ENCODE data around the gene RPRD1B. TPM values are rescaled to one million over a fixed set of nuclear protein-coding genes. Genes with fewer than 3 reads are reported as not detected.

RPRD1B gene
- polyA plus RNA-seq, 4 donors = 9.2 to 34.7 (median 13.6) TPM

GRCh38 chr20:38036366-38036765 is 2.8 kb downstream of the RPRD1B start:
- H3K4me3 ChIP-seq (ENCODE audit: low read depth in 1 of 3, low read length in 3 of 3) = no peak overlapping the region
- H3K36me3 ChIP-seq (ENCODE audit: control insufficient read depth in 3 of 3, insufficient read depth in 2 of 3, low read depth in 1 of 3, low read length in 3 of 3) = peaks cover 2 to 10% (median 4%) of the 10 kb centered on the region in 3 donors
- DNase-seq = no peak
- H3K27me3 ChIP-seq (ENCODE audit: control insufficient read depth in 3 of 3, insufficient read depth in 3 of 3, low read length in 3 of 3) = no peaks in the 10 kb centered on the region
- 82 to 85% (median 84%) methylated on average over 5 of the region's 5 CpGs for WGBS, 3 donors
- H3K9me3 ChIP-seq (ENCODE audit: control insufficient read depth in 2 of 2, insufficient read depth in 1 of 2, low read depth in 1 of 2, low read length in 1 of 2) = no peaks in the 10 kb centered on the region
- FAIRE-seq = no peak
- H3K27ac ChIP-seq (ENCODE audit: low read depth in 1 of 3, low read length in 2 of 3) = no peak overlapping the region
- peaks cover 10 to 14% (median 12%) of the 10 kb centered on the region in 3 donors for H3K4me1 ChIP-seq (ENCODE audit: control insufficient read depth in 3 of 3, insufficient read depth in 2 of 3, low read depth in 1 of 3, low read length in 2 of 3)

- Histone ChIP-seq H3K9me3 (ENCODE audit: control insufficient read depth in 2 of 2, insufficient read depth in 1 of 2, low read depth in 1 of 2, low read length in 1 of 2) (no peaks in the 10 kb centered on the region), H3K27ac (ENCODE audit: low read depth in 1 of 3, low read length in 2 of 3) (no peak overlapping the region), H3K4me3 (ENCODE audit: low read depth in 1 of 3, low read length in 3 of 3) (no peak overlapping the region), H3K4me1 (ENCODE audit: control insufficient read depth in 3 of 3, insufficient read depth in 2 of 3, low read depth in 1 of 3, low read length in 2 of 3) (peaks cover 2 to 5% (median 2%) of the 10 kb centered on the region in 3 donors), H3K36me3 (ENCODE audit: control insufficient read depth in 3 of 3, insufficient read depth in 2 of 3, low read depth in 1 of 3, low read length in 3 of 3) (peaks cover 7 to 20% (median 10%) of the 10 kb centered on the region in 3 donors), H3K27me3 (ENCODE audit: control insufficient read depth in 3 of 3, insufficient read depth in 3 of 3, low read length in 3 of 3) (no peaks in the 10 kb centered on the region)
- 49 to 93% (median 92%) methylated on average over 1 of the region's 1 CpG for whole genome bisulfite sequencing, 3 donors
- FAIRE-seq (no peak), DNase-seq (no peak)
Observed at GRCh38 chr20:38040276-38040675, 6.7 kb downstream of the RPRD1B start.

GRCh38 chr20:38043512-38044300 is 10.2 kb downstream of the RPRD1B start:
- no peaks in the 10 kb centered on the region for H3K27me3 ChIP-seq (ENCODE audit: control insufficient read depth in 3 of 3, insufficient read depth in 3 of 3, low read length in 3 of 3)
- FAIRE-seq (no peak), DNase-seq (no peak)
- peaks cover 0 to 2% (median 0%) of the 10 kb centered on the region in 3 donors for H3K4me1 ChIP-seq (ENCODE audit: control insufficient read depth in 3 of 3, insufficient read depth in 2 of 3, low read depth in 1 of 3, low read length in 2 of 3)
- peaks cover 10 to 18% (median 11%) of the 10 kb centered on the region in 3 donors for H3K36me3 ChIP-seq (ENCODE audit: control insufficient read depth in 3 of 3, insufficient read depth in 2 of 3, low read depth in 1 of 3, low read length in 3 of 3)
- WGBS, 3 donors = 92 to 94% (median 93%) methylated on average over 10 of the region's 10 CpGs
- no peaks in the 10 kb centered on the region for H3K9me3 ChIP-seq (ENCODE audit: control insufficient read depth in 2 of 2, insufficient read depth in 1 of 2, low read depth in 1 of 2, low read length in 1 of 2)
- H3K27ac ChIP-seq (ENCODE audit: low read depth in 1 of 3, low read length in 2 of 3) = no peak overlapping the region
- H3K4me3 ChIP-seq (ENCODE audit: low read depth in 1 of 3, low read length in 3 of 3) = no peak overlapping the region

GRCh38 chr20:38044685-38045084 is 11.1 kb downstream of the RPRD1B start:
- 61 to 94% (median 90%) methylated on average over 3 of the region's 3 CpGs for WGBS, 3 donors
- Histone ChIP-seq H3K36me3 (ENCODE audit: control insufficient read depth in 3 of 3, insufficient read depth in 2 of 3, low read depth in 1 of 3, low read length in 3 of 3) (peaks cover 11 to 18% (median 13%) of the 10 kb centered on the region in 3 donors), H3K4me1 (ENCODE audit: control insufficient read depth in 3 of 3, insufficient read depth in 2 of 3, low read depth in 1 of 3, low read length in 2 of 3) (peaks cover 0 to 2% (median 0%) of the 10 kb centered on the region in 3 donors), H3K27ac (ENCODE audit: low read depth in 1 of 3, low read length in 2 of 3) (no peak overlapping the region), H3K27me3 (ENCODE audit: control insufficient read depth in 3 of 3, insufficient read depth in 3 of 3, low read length in 3 of 3) (no peaks in the 10 kb centered on the region), H3K4me3 (ENCODE audit: low read depth in 1 of 3, low read length in 3 of 3) (no peak overlapping the region), H3K9me3 (ENCODE audit: control insufficient read depth in 2 of 2, insufficient read depth in 1 of 2, low read depth in 1 of 2, low read length in 1 of 2) (no peaks in the 10 kb centered on the region)
- FAIRE-seq = no peak
- no peak for DNase-seq

GRCh38 chr20:38046572-38046971 is 13.0 kb downstream of the RPRD1B start:
- FAIRE-seq = no peak
- Histone ChIP-seq H3K4me3 (ENCODE audit: low read depth in 1 of 3, low read length in 3 of 3) (no peak overlapping the region), H3K27me3 (ENCODE audit: control insufficient read depth in 3 of 3, insufficient read depth in 3 of 3, low read length in 3 of 3) (no peaks in the 10 kb centered on the region), H3K4me1 (ENCODE audit: control insufficient read depth in 3 of 3, insufficient read depth in 2 of 3, low read depth in 1 of 3, low read length in 2 of 3) (peaks cover 0 to 2% (median 0%) of the 10 kb centered on the region in 3 donors), H3K9me3 (ENCODE audit: control insufficient read depth in 2 of 2, insufficient read depth in 1 of 2, low read depth in 1 of 2, low read length in 1 of 2) (no peaks in the 10 kb centered on the region), H3K27ac (ENCODE audit: low read depth in 1 of 3, low read length in 2 of 3) (no peak overlapping the region), H3K36me3 (ENCODE audit: control insufficient read depth in 3 of 3, insufficient read depth in 2 of 3, low read depth in 1 of 3, low read length in 3 of 3) (peaks cover 10 to 20% (median 18%) of the 10 kb centered on the region in 3 donors)
- WGBS, 3 donors = 68 to 77% (median 70%) methylated on average over 4 of the region's 4 CpGs
- no peak for DNase-seq

GRCh38 chr20:38049800-38050199 is 16.3 kb downstream of the RPRD1B start:
- Histone ChIP-seq H3K36me3 (ENCODE audit: control insufficient read depth in 3 of 3, insufficient read depth in 2 of 3, low read depth in 1 of 3, low read length in 3 of 3) (peaks cover 5 to 19% (median 15%) of the 10 kb centered on the region in 3 donors), H3K27me3 (ENCODE audit: control insufficient read depth in 3 of 3, insufficient read depth in 3 of 3, low read length in 3 of 3) (no peaks in the 10 kb centered on the region), H3K9me3 (ENCODE audit: control insufficient read depth in 2 of 2, insufficient read depth in 1 of 2, low read depth in 1 of 2, low read length in 1 of 2) (no peaks in the 10 kb centered on the region), H3K4me3 (ENCODE audit: low read depth in 1 of 3, low read length in 3 of 3) (no peak overlapping the region), H3K4me1 (ENCODE audit: control insufficient read depth in 3 of 3, insufficient read depth in 2 of 3, low read depth in 1 of 3, low read length in 2 of 3) (peaks cover 0 to 5% (median 0%) of the 10 kb centered on the region in 3 donors), H3K27ac (ENCODE audit: low read depth in 1 of 3, low read length in 2 of 3) (no peak overlapping the region)
- no peak for FAIRE-seq
- DNase-seq = no peak
- 71 to 82% (median 74%) methylated on average over 3 of the region's 3 CpGs for whole genome bisulfite sequencing, 3 donors

GRCh38 chr20:38050686-38051085 is 17.1 kb downstream of the RPRD1B start:
- WGBS, 3 donors = 66 to 84% (median 67%) methylated on average over 1 of the region's 1 CpG
- H3K4me3 ChIP-seq (ENCODE audit: low read depth in 1 of 3, low read length in 3 of 3) = no peak overlapping the region
- peaks cover 8 to 18% (median 16%) of the 10 kb centered on the region in 3 donors for H3K36me3 ChIP-seq (ENCODE audit: control insufficient read depth in 3 of 3, insufficient read depth in 2 of 3, low read depth in 1 of 3, low read length in 3 of 3)
- H3K27ac ChIP-seq (ENCODE audit: low read depth in 1 of 3, low read length in 2 of 3) = no peak overlapping the region
- no peak for FAIRE-seq
- peaks cover 0 to 5% (median 0%) of the 10 kb centered on the region in 3 donors for H3K4me1 ChIP-seq (ENCODE audit: control insufficient read depth in 3 of 3, insufficient read depth in 2 of 3, low read depth in 1 of 3, low read length in 2 of 3)
- no peaks in the 10 kb centered on the region for H3K27me3 ChIP-seq (ENCODE audit: control insufficient read depth in 3 of 3, insufficient read depth in 3 of 3, low read length in 3 of 3)
- no peaks in the 10 kb centered on the region for H3K9me3 ChIP-seq (ENCODE audit: control insufficient read depth in 2 of 2, insufficient read depth in 1 of 2, low read depth in 1 of 2, low read length in 1 of 2)
- DNase-seq = no peak

GRCh38 chr20:38052870-38053269 is 19.3 kb downstream of the RPRD1B start:
- no peaks in the 10 kb centered on the region for H3K9me3 ChIP-seq (ENCODE audit: control insufficient read depth in 2 of 2, insufficient read depth in 1 of 2, low read depth in 1 of 2, low read length in 1 of 2)
- no peak overlapping the region for H3K4me3 ChIP-seq (ENCODE audit: low read depth in 1 of 3, low read length in 3 of 3)
- no peaks in the 10 kb centered on the region for H3K27me3 ChIP-seq (ENCODE audit: control insufficient read depth in 3 of 3, insufficient read depth in 3 of 3, low read length in 3 of 3)
- H3K27ac ChIP-seq (ENCODE audit: low read depth in 1 of 3, low read length in 2 of 3) = no peak overlapping the region
- DNase-seq (no peak), FAIRE-seq (no peak)
- peaks cover 0 to 3% (median 0%) of the 10 kb centered on the region in 3 donors for H3K4me1 ChIP-seq (ENCODE audit: control insufficient read depth in 3 of 3, insufficient read depth in 2 of 3, low read depth in 1 of 3, low read length in 2 of 3)
- peaks cover 8 to 24% (median 19%) of the 10 kb centered on the region in 3 donors for H3K36me3 ChIP-seq (ENCODE audit: control insufficient read depth in 3 of 3, insufficient read depth in 2 of 3, low read depth in 1 of 3, low read length in 3 of 3)
- WGBS, 3 donors = 71 to 78% (median 72%) methylated on average over 2 of the region's 2 CpGs

All from small intestine (tissue), 7 donors.